Endothelial cell of umbilical vein (primary cell): ENCODE results near the gene BRAT1. TPM values are rescaled to one million over a fixed set of nuclear protein-coding genes. Genes with fewer than 3 reads are reported as not detected.

ENCODE experiments used
- BruUV-seq: library from RNA; stranded (reverse); fragments of 400-500 nt; replicated peaks from 2 replicates; lab custom pipeline; 2021; lab: Mats Ljungman, UMichigan
- CTCF ChIA-PET: fragments of 300-600, 350-600 bp; sonication (Branson Sonifier 250); formaldehyde crosslinking; loops from one replicate; lab custom pipeline; 2021; ENCODE audit warnings: antibody characterized with exemption, inconsistent platforms; lab: Charles Lee
- POLR2A ChIA-PET: fragments of 300-600, 350-600 bp; sonication (Branson Sonifier 250); formaldehyde crosslinking; loops from one replicate; lab custom pipeline; 2021; ENCODE audit warnings: antibody characterized with exemption, inconsistent platforms; lab: Charles Lee
- DNase-seq: peaks from one replicate; pipeline ENCODE4 v3.0.0-alpha.2; 2011; ENCODE audit warnings: low read depth, low spot score
- FAIRE-seq: peaks from 2 replicates; lab custom pipeline; 2011; peaks lifted over from hg19 to GRCh38; lab: Jason Lieb, UNC
- H2AFZ ChIP-seq: 2 replicates; pipeline ENCODE4 v1.6.0; 2012; ENCODE audit warnings: low read depth, low read length, control low read depth, inconsistent platforms
- H3K27ac ChIP-seq: 2 replicates; pipeline ENCODE4 v1.5.1; 2011; ENCODE audit warnings: low read depth, mild to moderate bottlenecking, control low read depth, low read length, moderate library complexity; ENCODE audit not compliant: insufficient read depth
- H3K27me3 ChIP-seq, 2 experiments: 2 replicates each; pipeline versions ENCODE4 v1.6.0 to v1.6.1; 2011; ENCODE audit warnings: low read length in 2 of 2, mixed read lengths in 1 of 2; ENCODE audit not compliant: control insufficient read depth in 2 of 2, insufficient read depth in 2 of 2
- H3K36me3 ChIP-seq, 2 experiments: 2 replicates in 1 of 2; 3 replicates in 1 of 2; pipeline ENCODE4 v1.5.1; 2011; ENCODE audit warnings: low read length in 2 of 2, mild to moderate bottlenecking in 1 of 2, moderate library complexity in 1 of 2; ENCODE audit not compliant: control insufficient read depth in 2 of 2, insufficient read depth in 2 of 2; ENCODE audit errors: extremely low read depth in 1 of 2
- H3K4me1 ChIP-seq: 3 replicates; pipeline ENCODE4 v1.5.1; 2011; ENCODE audit warnings: mild to moderate bottlenecking, low read length; ENCODE audit not compliant: control insufficient read depth, insufficient read depth; ENCODE audit errors: extremely low read depth
- H3K4me2 ChIP-seq: 2 replicates; pipeline ENCODE4 v1.6.1; 2011; ENCODE audit warnings: low read length, control low read depth, mixed read lengths; ENCODE audit not compliant: insufficient read depth
- H3K4me3 ChIP-seq, 3 experiments: fragments of 200-600 bp in 1 of 3; sonication (generic), shearing (Covaris generic) in 1 of 3; replicated peaks in 1 of 3; 2 replicates each; pipeline ENCODE4 v1.5.1; 2011 to 2016; ENCODE audit warnings: control low read depth in 3 of 3, low read length in 3 of 3, mild to moderate bottlenecking in 2 of 3, inconsistent platforms in 1 of 3, low read depth in 1 of 3, moderate library complexity in 1 of 3; ENCODE audit not compliant: insufficient read depth in 1 of 3
- H3K79me2 ChIP-seq: 2 replicates; pipeline ENCODE4 v1.6.0; 2012; ENCODE audit warnings: low read length, inconsistent platforms; ENCODE audit not compliant: control insufficient read depth, insufficient read depth
- H3K9ac ChIP-seq: replicated peaks from 2 replicates; pipeline ENCODE3; 2011; ENCODE audit warnings: low read length, control low read depth; ENCODE audit not compliant: insufficient read depth; ENCODE audit errors: extremely low read depth
- H3K9me1 ChIP-seq: replicated peaks from 3 replicates; pipeline ENCODE4 v1.6.0; 2011; ENCODE audit warnings: mild to moderate bottlenecking, low read length; ENCODE audit not compliant: control insufficient read depth, insufficient read depth; ENCODE audit errors: extremely low read depth
- H3K9me3 ChIP-seq: replicated peaks from 2 replicates; pipeline ENCODE4 v1.5.1; 2012; ENCODE audit warnings: low read length, inconsistent platforms; ENCODE audit not compliant: control insufficient read depth, insufficient read depth
- H4K20me1 ChIP-seq: replicated peaks from 2 replicates; pipeline ENCODE3; 2011; ENCODE audit warnings: mild to moderate bottlenecking, low read length; ENCODE audit not compliant: control insufficient read depth, insufficient read depth; ENCODE audit errors: extremely low read depth
- EZH2 ChIP-seq: IDR thresholded peaks from 2 replicates; pipeline ENCODE4 v1.6.1; 2012; ENCODE audit warnings: borderline replicate concordance, low read depth, mild to moderate bottlenecking, moderate library complexity, low read length, inconsistent platforms; ENCODE audit not compliant: severe bottlenecking
- FOS ChIP-seq: IDR thresholded peaks from 2 replicates; pipeline ENCODE4 v1.6.1; 2011; ENCODE audit warnings: mild to moderate bottlenecking, low read length, moderate library complexity, borderline replicate concordance; ENCODE audit not compliant: insufficient read depth
- GATA2 ChIP-seq: IDR thresholded peaks from 2 replicates; pipeline ENCODE4 v1.7.0; 2011; ENCODE audit warnings: low read depth, mild to moderate bottlenecking, moderate library complexity, mixed read lengths, low read length; ENCODE audit not compliant: insufficient read length, insufficient read depth
- JUN ChIP-seq: IDR thresholded peaks from 2 replicates; pipeline ENCODE4 v1.6.1; 2011; ENCODE audit warnings: borderline replicate concordance, low read depth; ENCODE audit not compliant: insufficient read length, insufficient read depth
- MYC ChIP-seq: IDR thresholded peaks from one replicate; pipeline ENCODE4 v1.6.1; 2011; ENCODE audit warnings: mild to moderate bottlenecking, low read depth, low read length
- POLR2A ChIP-seq: IDR thresholded peaks from 2 replicates; pipeline ENCODE4 v1.6.1; 2012; ENCODE audit warnings: low read depth, mild to moderate bottlenecking, control low read depth, low read length
- POLR2AphosphoS5 ChIP-seq: IDR thresholded peaks from 2 replicates; pipeline ENCODE4 v1.6.1; 2012; ENCODE audit warnings: low read depth, mild to moderate bottlenecking, control low read depth, low read length, moderate library complexity; ENCODE audit not compliant: insufficient read depth
- dilution Hi-C: fragments of 300-500 bp; cut with MboI; formaldehyde crosslinking; loops from one replicate; pipeline ENCODE4 v1.15.0; 2019; ENCODE audit warnings: low sequenced_read_pairs; ENCODE audit not compliant: extremely low pct_ligation_motif_present
- intact Hi-C: fragments of 100-400 bp; cut with micrococcal nuclease; formaldehyde crosslinking; loops from one replicate; pipeline ENCODE4 v1.10.0; 2022
- polyA plus RNA-seq, 4 experiments: library from polyadenylated mRNA; depleted of rRNA in 3 of 4; stranded (reverse) in 3 of 4; unstranded in 1 of 4; fragments of >200 nt; gene quantifications; 2 replicates each; pipeline versions ENCODE4 v1.2.1 to v1.2.3, GENCODE V29; 2011 to 2012; ENCODE audit warnings: missing spikeins in 1 of 4
- total RNA-seq: library from RNA; stranded (reverse); gene quantifications from 2 replicates; pipeline ENCODE4 v1.2.3, GENCODE V29; 2021
- TF ChIP-seq, protein P1 (sequence below), 2 donors: IDR thresholded peaks; 1 replicate in 1 of 2; 2 replicates in 1 of 2; pipeline ENCODE4 v1.5.1; 2011; ENCODE audit warnings: low read length in 2 of 2, mild to moderate bottlenecking in 2 of 2, moderate library complexity in 2 of 2, control low read depth in 1 of 2, inconsistent platforms in 1 of 2, low read depth in 1 of 2; ENCODE audit not compliant: insufficient read depth in 1 of 2; ENCODE audit errors: extremely low read depth in 1 of 2
- TF ChIP-seq, protein P2 (sequence below): IDR thresholded peaks from 2 replicates; pipeline ENCODE4 v1.6.1; 2011; ENCODE audit not compliant: insufficient read depth, insufficient read length

The BRAT1 gene
- total and polyA plus RNA-seq, 2 donors (not counting 3 experiments of a cell fraction or from before 2014, with no cell fraction given): 31.1 to 31.6 TPM

DNA sequence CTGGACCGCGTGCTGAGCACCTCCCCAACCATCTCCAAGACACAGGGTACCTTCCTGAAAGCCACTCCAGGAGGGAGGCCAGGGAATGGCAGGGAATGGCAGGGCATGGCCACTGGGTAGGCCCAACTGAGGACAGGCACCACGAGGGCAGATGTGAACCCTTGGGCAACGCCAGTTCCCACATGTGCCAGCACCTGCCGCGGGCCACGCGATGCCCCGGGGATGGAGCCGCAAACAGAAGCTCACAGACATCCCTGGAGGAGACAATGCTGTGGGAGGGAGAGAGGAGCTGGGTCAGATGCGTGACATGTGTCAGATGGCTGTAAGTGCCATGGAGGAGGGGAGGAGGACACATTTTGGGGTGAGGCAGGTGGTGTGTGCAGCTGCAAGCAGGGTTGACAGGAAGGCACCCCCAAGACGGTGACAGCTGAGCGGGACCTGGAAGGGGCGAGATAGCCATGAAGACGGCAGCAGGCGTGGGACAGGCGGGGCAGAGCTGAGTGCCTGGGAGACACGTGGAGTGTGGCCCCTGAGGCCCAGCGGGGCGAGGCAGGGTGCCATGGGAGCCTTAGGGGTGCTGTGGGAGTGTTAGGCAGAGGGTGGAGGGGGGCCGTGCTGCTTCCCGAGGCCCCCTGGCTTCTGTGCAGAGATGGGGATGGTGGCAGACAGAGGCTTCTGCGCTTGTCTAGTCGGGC, 31.1 kb upstream of the BRAT1 start:
- peaks cover 0 to 2% of the 10 kb centered on the region in 2 experiments for H3K36me3 ChIP-seq
- H3K79me2 ChIP-seq: no peaks in the 10 kb centered on the region
- no peaks in the 10 kb centered on the region for H3K27me3 ChIP-seq
- no TSS peak for BruUV-seq
- ChIA-PET CTCF (interaction anchor here (0.6 to 1.1 kb wide), 3 partner anchors 22 to 94 kb away, joined by 3 read pairs; partner anchors contain the start of gene TTYH3), POLR2A (no interaction called here)
- intact Hi-C loops: no loop called here
- no peaks in the 10 kb centered on the region for H3K4me1 ChIP-seq
- no peaks in the 10 kb centered on the region for H4K20me1 ChIP-seq
- H3K9me1 ChIP-seq: no peaks in the 10 kb centered on the region
- no peak overlapping the region for H3K4me3 ChIP-seq
- no peak overlapping the region for H3K27ac ChIP-seq
- no peak overlapping the region for H3K9ac ChIP-seq
- H3K4me2 ChIP-seq: no peak overlapping the region
- dilution Hi-C loops: no loop called here
- no peak for TF ChIP-seq FOS
- no peak for TF ChIP-seq JUN
- no peak for TF ChIP-seq EZH2
- no peak for TF ChIP-seq MYC
- no peak for TF ChIP-seq POLR2A
- TF ChIP-seq POLR2AphosphoS5: no peak
- TF ChIP-seq, protein P1, sequence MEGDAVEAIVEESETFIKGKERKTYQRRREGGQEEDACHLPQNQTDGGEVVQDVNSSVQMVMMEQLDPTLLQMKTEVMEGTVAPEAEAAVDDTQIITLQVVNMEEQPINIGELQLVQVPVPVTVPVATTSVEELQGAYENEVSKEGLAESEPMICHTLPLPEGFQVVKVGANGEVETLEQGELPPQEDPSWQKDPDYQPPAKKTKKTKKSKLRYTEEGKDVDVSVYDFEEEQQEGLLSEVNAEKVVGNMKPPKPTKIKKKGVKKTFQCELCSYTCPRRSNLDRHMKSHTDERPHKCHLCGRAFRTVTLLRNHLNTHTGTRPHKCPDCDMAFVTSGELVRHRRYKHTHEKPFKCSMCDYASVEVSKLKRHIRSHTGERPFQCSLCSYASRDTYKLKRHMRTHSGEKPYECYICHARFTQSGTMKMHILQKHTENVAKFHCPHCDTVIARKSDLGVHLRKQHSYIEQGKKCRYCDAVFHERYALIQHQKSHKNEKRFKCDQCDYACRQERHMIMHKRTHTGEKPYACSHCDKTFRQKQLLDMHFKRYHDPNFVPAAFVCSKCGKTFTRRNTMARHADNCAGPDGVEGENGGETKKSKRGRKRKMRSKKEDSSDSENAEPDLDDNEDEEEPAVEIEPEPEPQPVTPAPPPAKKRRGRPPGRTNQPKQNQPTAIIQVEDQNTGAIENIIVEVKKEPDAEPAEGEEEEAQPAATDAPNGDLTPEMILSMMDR (IDR thresholded peaks at IDR 0.05; ENCODE audit: extremely low read depth in 1 of 2, insufficient read depth in 1 of 2, low read depth in 1 of 2, low read length in 2 of 2): no peak
- no peak for TF ChIP-seq GATA2
- TF ChIP-seq, protein P2, sequence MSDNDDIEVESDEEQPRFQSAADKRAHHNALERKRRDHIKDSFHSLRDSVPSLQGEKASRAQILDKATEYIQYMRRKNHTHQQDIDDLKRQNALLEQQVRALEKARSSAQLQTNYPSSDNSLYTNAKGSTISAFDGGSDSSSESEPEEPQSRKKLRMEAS: no peak
- FAIRE-seq: no peak
- no peak for DNase-seq
- H3K9me3 ChIP-seq: no peaks in the 10 kb centered on the region
- H2AFZ ChIP-seq: no peak overlapping the region
